Smooth muscle cell (in vitro differentiated cells): ENCODE results near the gene PROZ. TPM values are rescaled to one million over a fixed set of nuclear protein-coding genes. Genes with fewer than 3 reads are reported as not detected.

Source experiments
- DNase-seq: peaks from one replicate; lab custom pipeline; 2025; ENCODE audit not compliant: unreplicated experiment; lab: John Stamatoyannopoulos, UW
- H2AFZ ChIP-seq: fragments of 200-600 bp; sonication (generic); 2 replicates; pipeline ENCODE4 v1.6.0; 2016; ENCODE audit warnings: antibody characterized with exemption, low read depth, mild to moderate bottlenecking
- H3F3A ChIP-seq: fragments of 200-600 bp; sonication (generic); 2 replicates; pipeline ENCODE4 v1.6.0; 2017; ENCODE audit warnings: antibody characterized with exemption, low read depth
- H3K27ac ChIP-seq: fragments of 200-600 bp; sonication (generic); 2 replicates; pipeline ENCODE4 v1.5.1; 2016; ENCODE audit warnings: low read depth, mild to moderate bottlenecking
- H3K27me3 ChIP-seq: fragments of 200-600 bp; sonication (generic); 2 replicates; pipeline ENCODE4 v1.6.1; 2016; ENCODE audit warnings: low read depth, mild to moderate bottlenecking
- H3K36me3 ChIP-seq: fragments of 200-600 bp; sonication (generic); 2 replicates; pipeline ENCODE4 v1.5.1; 2016; ENCODE audit warnings: low read depth
- H3K4me1 ChIP-seq: fragments of 200-600 bp; sonication (generic); 2 replicates; pipeline ENCODE4 v1.5.1; 2016; ENCODE audit warnings: low read depth
- H3K4me2 ChIP-seq: fragments of 200-600 bp; sonication (generic); 2 replicates; pipeline ENCODE4 v1.6.0; 2016; ENCODE audit warnings: mild to moderate bottlenecking
- H3K4me3 ChIP-seq: fragments of 200-600 bp; sonication (generic); 2 replicates; pipeline ENCODE4 v1.5.1; 2016; ENCODE audit warnings: mild to moderate bottlenecking
- H3K79me2 ChIP-seq: fragments of 200-600 bp; sonication (generic); 2 replicates; pipeline ENCODE4 v1.6.0; 2016; ENCODE audit warnings: low read depth, mild to moderate bottlenecking
- H3K9ac ChIP-seq: fragments of 200-600 bp; sonication (generic); 2 replicates; pipeline ENCODE4 v1.6.0; 2016; ENCODE audit warnings: low read depth
- H3K9me3 ChIP-seq: fragments of 200-600 bp; sonication (generic); replicated peaks from 2 replicates; pipeline ENCODE4 v1.5.1; 2016; ENCODE audit warnings: low read depth
- H4K20me1 ChIP-seq: fragments of 200-600 bp; sonication (generic); 2 replicates; pipeline ENCODE4 v1.6.0; 2016; ENCODE audit warnings: low read depth
- WGBS: methylation state at CpG from one replicate; pipeline ENCODE4 v1.1.7; 2016; ENCODE audit warnings: low lambda C conversion rate; 5-methylcytosine and 5-hydroxymethylcytosine counted together
- polyA plus RNA-seq: library from polyadenylated mRNA; unstranded; fragments of >200 nt; fragmentation: Nextera tagmentation; extraction: Ambion mirVana; gene quantifications from 2 replicates; pipeline ENCODE4 v1.2.1, GENCODE V29; 2016
- total RNA-seq: library from RNA; depleted of rRNA; stranded (reverse); fragments of >200 nt; gene quantifications from 2 replicates; pipeline ENCODE4 v1.2.3, GENCODE V29; 2014
- TF ChIP-seq, protein P1 (sequence below): fragments of 200-600 bp; sonication (generic); IDR thresholded peaks from 2 replicates; pipeline ENCODE4 v1.5.1; 2017; ENCODE audit warnings: borderline replicate concordance, mild to moderate bottlenecking, antibody characterized with exemption; ENCODE audit not compliant: insufficient read depth, poor library complexity, severe bottlenecking

Gene PROZ
- total and polyA plus RNA-seq, 2 experiments from 2014 or later = not detected

- no peaks in the 10 kb centered on the region for H3K9me3 ChIP-seq
- TF ChIP-seq, protein P1, sequence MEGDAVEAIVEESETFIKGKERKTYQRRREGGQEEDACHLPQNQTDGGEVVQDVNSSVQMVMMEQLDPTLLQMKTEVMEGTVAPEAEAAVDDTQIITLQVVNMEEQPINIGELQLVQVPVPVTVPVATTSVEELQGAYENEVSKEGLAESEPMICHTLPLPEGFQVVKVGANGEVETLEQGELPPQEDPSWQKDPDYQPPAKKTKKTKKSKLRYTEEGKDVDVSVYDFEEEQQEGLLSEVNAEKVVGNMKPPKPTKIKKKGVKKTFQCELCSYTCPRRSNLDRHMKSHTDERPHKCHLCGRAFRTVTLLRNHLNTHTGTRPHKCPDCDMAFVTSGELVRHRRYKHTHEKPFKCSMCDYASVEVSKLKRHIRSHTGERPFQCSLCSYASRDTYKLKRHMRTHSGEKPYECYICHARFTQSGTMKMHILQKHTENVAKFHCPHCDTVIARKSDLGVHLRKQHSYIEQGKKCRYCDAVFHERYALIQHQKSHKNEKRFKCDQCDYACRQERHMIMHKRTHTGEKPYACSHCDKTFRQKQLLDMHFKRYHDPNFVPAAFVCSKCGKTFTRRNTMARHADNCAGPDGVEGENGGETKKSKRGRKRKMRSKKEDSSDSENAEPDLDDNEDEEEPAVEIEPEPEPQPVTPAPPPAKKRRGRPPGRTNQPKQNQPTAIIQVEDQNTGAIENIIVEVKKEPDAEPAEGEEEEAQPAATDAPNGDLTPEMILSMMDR = no peak
- H3F3A ChIP-seq = no peaks in the 10 kb centered on the region
- H2AFZ ChIP-seq = no peak overlapping the region
- no peak overlapping the region for H3K4me2 ChIP-seq
- no peak overlapping the region for H3K27ac ChIP-seq
- H3K27me3 ChIP-seq = peaks cover 8% of the 10 kb centered on the region
- H3K4me3 ChIP-seq = no peak overlapping the region
- H3K36me3 ChIP-seq = no peaks in the 10 kb centered on the region
- H3K4me1 ChIP-seq = peaks cover 4% of the 10 kb centered on the region
- no peak for DNase-seq
- 70% methylated on average over 17 of the region's 25 CpGs for WGBS
- H3K9ac ChIP-seq = no peak overlapping the region
- no peaks in the 10 kb centered on the region for H3K79me2 ChIP-seq
- no peaks in the 10 kb centered on the region for H4K20me1 ChIP-seq
Measured at GRCh38 chr13:113162783-113163685, 4.6 kb downstream of the PROZ start.

GRCh38 chr13:113164492-113164891 lies 6.0 kb downstream of the PROZ start:
- Histone ChIP-seq H3K79me2 (no peaks in the 10 kb centered on the region), H4K20me1 (no peaks in the 10 kb centered on the region), H3K4me3 (no peak overlapping the region), H3K4me2 (no peak overlapping the region), H3K9ac (no peak overlapping the region), H3K9me3 (no peaks in the 10 kb centered on the region), H3K4me1 (no peaks in the 10 kb centered on the region), H3K36me3 (no peaks in the 10 kb centered on the region), H2AFZ (no peak overlapping the region), H3F3A (no peaks in the 10 kb centered on the region), H3K27me3 (peaks cover 8% of the 10 kb centered on the region), H3K27ac (no peak overlapping the region)
- TF ChIP-seq, protein P1 = no peak
- 94% methylated on average over 12 of the region's 12 CpGs for WGBS
- DNase-seq = no peak

- no peaks in the 10 kb centered on the region for H3K9me3 ChIP-seq
Measured at GRCh38 chr13:113166266-113166665, 7.8 kb downstream of the PROZ start.

More at GRCh38 chr13:113166266-113166665, 7.8 kb downstream of the PROZ start:
- Histone ChIP-seq H3K79me2 (no peaks in the 10 kb centered on the region), H3K27me3 (peaks cover 8% of the 10 kb centered on the region), H3K4me2 (no peak overlapping the region), H3K27ac (no peak overlapping the region), H2AFZ (no peak overlapping the region), H3K4me3 (no peak overlapping the region), H3F3A (no peaks in the 10 kb centered on the region), H3K36me3 (no peaks in the 10 kb centered on the region), H3K9ac (no peak overlapping the region), H3K4me1 (no peaks in the 10 kb centered on the region), H4K20me1 (no peaks in the 10 kb centered on the region)
- 94% methylated on average over 10 of the region's 10 CpGs for WGBS
- TF ChIP-seq, protein P1 = no peak
- no peak for DNase-seq
